Activated T-cell treated with anti-CD3 and anti-CD28 coated beads, Interleukin-2, amount 50 U/mL, for 48 hours (primary cell): ENCODE results near the gene CNPY1.
"Not testable (repeated sequence)": the region's sequence is repeated elsewhere in the genome, so short reads cannot be mapped to it uniquely, and the experiment has no call there.

Source experiments
- DNase-seq, 2 experiments: peaks; one replicate each; pipeline ENCODE4 v3.0.0-alpha.2; 2020

CNPY1 gene

DNA sequence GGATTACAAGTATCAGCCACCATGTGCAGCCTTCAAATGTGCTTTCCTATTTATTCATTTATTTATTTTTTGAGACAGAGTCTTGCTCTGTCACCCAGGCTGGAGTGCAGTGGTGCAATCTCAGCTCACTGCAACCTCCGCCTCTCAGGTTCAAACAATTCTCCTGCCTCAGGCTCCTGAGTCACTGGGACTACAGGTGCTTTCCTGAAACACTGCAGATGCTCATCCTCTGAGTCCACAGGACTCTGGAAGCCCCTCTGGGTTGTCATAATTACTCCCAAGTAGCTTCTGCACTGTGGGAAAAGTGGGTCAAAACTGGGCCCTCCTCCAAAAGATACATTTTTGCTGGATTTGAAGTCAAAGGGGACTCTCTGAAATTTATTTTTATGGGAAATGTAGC lies at the start of gene CNPY1:
Gene CNPY1 (minus strand): TSS at position 111 of the 400 bp plus-strand sequence. CDS start 630 bp downstream, outside the sequence.
- DNase-seq, result not testable (repeated sequence)

DNA sequence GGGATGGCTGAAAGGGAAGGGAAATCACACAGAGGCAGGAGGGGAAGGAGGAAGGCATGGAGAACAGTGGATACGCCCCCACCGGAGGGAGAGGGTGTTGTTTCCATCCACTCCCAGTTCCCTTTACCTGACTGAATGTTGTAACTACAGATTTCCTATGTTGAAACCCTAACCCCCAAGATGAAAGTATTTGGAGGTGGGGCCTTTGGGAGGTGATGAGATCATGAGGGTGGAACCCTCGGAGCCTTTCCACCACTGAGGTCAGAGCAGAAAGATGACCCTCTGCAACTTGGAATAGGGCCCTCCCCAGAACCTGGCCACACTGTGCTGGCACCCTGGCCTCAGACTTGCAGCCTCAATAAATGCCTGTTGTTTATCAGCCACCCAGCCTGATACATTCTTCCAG lies 48.6 kb upstream of the CNPY1 start:
- no peak for DNase-seq

DNA sequence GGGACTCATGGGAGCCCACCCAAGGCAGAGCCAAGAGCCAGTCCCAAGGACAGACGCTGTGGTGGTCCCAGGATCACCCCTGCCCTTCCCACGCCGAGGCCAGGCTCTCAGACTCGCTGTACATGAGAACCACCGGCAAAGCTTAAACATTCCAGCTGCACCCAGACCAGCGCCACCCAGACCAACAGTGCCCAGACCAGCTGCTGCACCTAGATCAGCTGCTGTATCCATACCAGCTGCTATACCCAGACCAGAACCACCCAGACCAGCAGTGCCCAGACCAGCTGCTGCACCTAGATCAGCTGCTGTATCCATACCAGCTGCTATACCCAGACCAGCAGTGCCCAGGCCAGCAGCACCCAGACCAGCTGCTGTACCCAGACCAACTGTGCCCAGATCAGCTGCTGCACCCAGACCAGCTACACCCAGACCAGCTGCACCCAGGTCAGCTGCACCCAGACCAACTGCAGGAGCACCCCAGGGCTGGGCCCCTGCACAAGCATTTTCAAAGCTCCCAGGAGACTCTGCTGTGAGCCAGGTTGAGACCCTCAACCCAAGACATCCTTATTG lies 47.9 kb upstream of the CNPY1 start:
- DNase-seq, result no peak

DNA sequence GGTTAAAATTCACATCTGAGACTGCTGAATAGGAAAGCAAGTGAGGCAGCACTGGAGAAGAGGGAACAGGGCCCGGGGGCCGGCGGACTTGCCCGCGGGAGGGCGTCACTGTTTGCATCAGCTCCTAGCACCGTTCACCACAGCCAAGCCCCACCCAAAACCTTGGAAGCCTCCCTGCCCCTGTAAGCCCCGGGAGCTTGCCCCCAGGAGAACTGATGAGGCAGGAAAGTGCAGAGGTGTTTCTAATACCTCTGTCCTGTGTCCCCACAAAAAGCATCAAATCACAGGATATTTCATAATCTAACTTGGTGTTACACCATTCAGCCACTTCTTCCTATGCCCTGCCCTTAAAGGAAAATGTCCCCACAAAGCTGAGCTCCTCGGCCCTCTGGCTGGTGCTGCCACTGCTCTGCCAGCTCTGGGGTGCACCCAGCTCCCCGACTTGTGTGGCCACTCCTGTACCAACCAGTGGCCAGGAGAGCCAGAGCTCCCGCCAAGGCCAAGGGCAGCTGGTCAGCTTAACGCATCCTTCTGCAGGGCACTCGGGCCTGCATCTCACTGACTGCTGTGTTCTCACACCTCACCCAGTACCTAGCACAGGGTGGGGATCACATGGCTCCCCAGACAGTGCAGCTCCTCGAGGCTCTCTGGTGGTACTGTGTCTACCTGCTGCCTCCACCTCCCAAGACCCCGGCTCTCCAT lies 47.3 kb upstream of the CNPY1 start:
- DNase-seq, result no peak

DNA sequence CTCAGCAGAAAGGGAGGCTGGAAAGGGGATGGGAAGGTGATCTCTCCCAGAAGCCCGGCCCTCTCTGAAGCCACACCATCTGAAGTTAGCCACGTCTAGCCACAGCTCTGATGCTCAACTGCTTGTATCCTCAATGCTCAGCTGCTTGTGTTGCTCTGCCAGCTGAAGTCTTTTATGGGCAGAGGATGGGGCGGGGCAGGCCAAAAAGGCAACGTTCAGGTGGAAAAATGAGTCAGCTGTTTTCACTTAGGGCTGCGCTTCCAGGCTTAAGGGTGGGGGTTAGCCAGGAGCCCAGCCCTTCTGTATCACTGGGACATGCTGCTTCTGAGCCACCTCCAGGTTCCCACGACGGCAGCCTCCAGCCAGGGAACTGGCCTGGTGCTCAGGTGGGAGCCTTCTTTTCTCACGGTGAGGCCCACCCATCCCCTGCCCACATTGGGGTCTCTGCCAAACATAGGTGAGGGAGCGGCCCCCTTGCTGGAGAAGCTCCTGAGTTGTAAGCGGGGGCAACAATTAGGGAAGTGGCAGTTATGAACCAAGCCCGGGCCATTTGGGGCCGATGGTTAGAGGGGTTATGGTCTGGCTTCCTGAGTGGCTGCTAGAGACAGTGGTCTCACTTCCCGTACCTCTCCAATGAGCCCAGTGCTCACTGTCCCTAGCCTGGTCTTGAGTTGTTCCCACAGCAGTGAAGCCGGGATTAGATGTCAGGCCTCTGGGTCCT lies 44.9 kb upstream of the CNPY1 start:
- DNase-seq, result no peak

DNA sequence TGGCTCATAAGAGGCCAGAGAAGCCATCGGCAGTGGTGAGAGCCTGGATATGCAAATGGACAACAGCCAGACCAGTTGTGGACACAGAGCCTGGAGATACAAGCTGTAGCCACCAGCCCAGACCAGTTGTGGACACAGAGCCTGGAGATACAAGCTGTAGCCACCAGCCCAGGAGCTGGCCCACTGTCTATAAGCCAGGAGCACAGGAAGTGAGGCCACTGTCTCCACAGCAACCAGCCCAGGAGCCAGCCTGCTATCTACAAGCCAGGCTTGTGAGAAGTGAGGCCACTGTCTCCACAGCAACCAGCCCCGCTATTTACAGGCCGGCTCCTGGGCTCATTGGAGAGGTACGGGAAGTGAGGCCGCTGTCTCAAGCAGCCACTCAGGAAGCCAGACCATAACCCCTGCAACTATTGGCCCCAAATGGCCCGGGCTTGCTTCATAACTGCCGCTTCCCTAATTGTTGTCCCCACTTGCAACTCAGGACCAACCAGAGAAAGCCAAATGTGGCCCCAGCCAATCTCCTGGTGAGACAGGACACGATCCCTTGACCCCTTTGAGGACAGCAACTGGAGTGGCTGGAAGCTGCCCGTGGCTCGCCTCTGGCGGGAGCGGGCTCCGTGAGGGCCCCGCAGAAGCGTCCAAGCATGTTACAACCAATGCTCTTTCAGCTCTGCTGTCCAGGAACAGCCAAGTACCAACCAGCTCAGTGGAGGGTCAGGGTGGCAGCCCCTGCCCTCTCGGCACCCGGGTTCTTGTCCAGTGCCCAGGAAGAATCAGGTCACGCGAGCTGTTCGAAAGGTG lies 44.1 kb upstream of the CNPY1 start:
- no peak for DNase-seq

DNA sequence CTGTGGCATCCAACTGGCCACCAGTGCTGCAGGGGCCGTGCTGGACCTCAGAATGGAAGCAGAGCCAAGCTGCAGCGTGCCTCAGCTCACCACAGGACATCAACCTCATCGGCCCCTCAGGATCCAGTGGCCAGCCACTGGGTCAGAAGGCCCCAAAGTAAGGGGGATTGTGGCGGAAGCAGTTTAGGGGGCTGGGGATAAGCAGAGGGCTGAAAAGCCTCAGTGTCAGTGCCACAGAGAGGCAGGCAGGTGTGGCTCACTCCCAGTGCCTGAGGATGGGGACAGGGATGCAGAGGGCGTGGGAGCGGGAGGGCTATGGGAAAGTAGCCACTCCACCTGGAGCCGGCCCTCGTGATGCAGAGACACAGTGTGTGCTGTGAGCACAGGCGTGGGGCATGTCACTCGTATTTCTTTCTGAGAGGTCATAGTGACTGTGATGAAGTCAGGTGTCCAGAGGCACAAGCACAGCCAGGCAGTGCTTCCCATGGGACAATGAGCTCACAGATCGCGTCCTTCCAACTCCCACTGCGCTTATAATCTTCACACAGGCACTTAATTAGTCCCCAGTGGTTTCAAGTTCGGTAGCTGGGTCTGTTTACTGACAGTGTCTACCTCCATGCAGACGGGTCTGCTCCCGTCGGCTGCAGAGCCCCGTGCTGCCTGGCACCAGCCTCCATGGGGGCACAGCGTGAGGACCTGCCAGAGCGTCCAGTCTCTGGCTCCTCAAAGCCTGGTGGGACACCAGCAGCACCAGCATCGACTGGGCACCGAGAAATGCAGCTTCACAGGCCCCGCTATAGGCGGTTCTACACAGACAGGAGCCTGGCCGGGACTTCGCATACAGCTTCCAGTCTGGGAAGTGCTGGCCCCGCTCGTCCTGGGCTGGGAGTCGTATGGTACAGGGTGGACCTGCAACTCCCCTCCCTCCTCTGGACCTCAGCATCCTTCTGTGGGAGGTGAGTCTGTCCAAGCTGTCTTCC lies 42.9 kb upstream of the CNPY1 start:
- no peak for DNase-seq

DNA sequence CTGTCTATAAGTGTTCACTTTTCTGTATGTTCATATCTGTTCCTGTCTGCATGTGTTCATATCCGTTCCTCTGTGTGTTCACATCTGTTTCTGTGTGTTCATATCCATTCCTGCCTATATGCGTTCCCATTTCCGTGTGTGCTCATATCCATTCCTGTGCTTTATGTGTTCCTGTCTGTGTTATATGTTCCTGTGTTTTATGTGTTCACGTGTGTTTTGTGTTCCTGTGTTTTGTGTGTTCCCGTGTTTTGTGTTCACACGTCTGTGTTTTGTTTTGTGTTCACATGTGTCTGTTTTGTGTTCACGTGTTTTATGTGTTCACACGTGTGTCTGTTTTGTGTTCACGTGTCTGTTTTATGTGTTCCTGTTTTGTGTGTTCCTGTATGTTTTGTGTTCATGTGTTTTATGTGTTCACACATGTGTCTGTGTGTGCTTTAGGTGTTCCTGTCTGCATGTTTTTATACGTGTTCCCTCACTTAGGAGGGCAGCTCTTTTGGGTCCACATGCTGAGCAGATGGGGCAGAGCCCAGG lies 42.2 kb upstream of the CNPY1 start:
- DNase-seq, result no peak

DNA sequence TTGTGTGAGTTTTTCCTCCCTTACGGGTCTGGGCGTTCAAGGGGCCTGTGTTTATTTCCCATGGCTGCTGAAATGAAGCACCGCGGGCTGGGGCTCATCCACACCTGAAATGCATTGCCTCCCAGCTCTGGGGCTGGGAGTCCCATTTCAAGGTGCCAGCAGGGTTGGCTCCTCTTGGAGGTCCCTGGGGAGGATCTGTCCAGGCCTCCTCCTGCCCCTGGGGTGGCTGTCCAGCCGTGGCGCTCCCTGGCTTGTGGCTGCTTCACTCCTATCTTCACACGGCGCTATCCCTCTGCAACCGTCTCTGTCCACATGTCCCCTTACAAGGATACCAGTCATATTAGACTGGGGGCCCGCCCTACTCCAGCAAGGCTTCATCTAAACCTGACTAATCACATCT lies 41.1 kb upstream of the CNPY1 start:
- DNase-seq, result no peak

DNA sequence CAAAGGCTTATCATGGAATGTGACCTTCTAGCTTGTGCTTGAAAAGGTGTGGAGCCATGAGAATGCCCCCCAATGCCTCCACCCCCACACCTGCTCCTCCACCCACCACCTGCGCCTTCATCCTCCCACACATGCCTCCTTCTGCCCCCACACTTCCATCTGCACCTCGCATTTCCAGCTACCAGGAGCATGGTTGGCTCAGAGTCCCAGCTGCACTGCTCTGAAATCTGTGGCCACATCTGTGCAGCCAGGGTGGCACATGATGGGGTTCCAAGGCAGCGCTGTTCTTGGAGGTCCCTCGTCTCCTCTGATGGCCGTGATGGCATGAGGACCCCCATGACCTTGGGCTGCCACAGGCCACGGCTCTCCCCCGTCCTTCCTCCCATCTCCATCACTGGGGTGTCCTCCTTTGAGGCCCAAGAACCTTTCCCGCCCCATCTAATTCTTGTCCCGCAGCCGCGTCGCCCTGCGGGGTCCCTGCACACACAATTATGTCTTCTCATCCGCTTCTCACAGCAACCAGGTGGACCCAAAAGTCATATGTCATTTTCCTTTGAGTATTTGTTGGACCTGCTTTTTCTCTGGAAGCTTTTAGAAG lies 40.6 kb upstream of the CNPY1 start:
- DNase-seq, result no peak

DNA sequence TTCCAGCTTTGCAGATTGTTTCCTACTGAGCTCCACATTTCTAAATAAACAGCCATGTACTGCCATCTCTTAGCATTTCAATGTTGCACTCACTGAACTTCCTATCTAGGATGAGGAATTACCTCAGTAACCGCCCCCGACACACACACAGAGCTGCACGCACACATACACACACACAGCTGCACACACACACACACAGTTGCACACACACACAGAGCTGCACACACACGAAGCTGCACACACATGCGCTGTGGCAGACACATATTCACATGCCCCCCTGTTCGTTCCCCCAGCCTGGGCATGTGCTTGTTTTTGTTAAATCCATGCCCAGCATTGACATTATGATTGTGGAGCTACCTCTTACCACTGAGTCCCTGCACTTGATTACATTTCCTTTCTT lies 39.6 kb upstream of the CNPY1 start:
- DNase-seq, result no peak

DNA sequence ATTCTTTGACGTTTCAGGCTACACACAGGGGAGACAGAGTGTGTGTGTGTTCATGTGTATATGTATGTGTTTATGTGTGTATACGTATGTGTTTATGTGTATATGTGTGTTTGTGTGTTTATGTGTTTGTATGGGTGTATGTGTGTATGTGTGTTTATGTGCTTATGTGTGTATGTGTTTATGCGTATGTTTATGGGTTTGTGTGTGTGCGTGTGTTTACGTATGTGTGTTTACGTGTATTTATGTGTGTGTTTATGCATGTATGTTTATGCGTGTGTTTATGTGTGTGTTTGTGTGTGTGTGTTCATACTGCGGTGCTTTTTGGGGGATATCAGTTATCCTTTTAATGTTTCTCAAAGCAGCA lies 39.2 kb upstream of the CNPY1 start:
- DNase-seq, result no peak

DNA sequence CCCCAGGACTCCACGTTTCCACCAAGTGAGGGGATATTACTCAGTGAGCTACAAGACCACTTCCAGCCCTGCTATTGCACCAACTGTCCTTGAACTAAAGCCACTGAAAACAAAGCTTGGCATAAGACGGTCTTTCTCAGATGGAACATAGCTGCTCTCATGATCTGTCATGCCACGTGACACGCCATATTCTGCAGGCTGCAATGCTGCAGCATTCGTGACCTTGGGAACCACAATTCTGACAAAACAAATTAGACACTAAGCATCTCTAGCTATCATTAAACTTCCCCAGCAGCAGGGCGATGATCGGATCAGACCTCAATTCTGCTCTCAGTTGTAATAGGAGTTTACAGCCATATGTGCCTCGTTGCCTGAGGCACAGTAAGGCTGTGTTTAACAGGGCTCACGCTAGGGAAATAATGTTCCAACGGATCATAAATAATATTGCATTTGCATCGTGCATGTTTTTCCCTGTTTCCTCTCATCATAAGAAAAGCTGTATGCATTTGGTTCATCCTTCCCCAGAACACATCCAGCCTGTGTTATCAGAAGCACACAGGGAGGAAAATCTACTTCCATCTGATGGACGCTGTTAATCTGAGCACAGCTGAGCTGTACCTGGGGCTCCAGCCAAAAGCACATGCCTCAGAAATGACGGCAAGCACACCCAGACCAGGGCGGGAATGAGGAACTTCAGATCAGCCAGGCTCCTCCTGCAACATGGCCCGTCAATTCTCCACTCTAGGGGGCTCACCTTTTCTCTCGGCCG lies 38.6 kb upstream of the CNPY1 start:
- no peak for DNase-seq

DNA sequence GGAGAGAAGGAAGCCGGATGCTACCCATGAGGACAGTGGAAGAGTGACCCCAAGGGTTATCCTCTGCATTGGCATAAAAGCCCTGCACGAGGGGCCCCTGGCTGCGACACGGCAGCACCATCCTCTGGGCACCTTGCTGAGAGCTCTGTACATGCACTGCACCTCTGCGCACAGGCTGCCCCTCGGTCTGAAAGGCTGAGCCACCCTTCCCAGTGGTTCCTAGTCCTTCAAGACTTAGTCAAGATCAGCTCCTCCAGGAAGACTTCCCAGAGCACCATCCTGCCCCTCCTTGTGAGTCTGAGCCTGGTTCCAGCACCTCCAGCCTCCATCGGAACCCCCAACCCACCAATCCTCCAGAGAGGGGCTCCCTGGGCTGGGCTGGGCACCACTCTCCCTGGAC lies 37.9 kb upstream of the CNPY1 start:
- DNase-seq, result no peak

DNA sequence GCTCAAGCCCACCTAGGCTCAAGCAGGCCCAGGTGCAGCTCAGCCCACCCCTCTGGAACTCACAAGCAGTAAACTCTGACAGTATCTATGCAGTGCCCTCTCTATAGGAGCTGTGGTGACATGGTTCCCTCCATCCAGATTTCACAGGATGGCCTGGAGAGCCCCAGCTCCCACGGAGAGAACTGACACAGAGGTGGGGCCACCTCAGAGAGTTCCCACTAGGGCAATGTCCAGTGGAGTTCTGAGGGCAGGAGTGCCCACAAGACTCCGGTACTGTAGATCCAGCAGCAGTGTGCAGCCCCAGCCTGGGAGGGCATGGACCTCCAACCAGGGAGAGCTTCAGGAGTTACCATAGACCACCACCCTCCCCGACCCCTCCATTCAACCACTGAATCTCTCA lies 37.3 kb upstream of the CNPY1 start:
- DNase-seq, result no peak

DNA sequence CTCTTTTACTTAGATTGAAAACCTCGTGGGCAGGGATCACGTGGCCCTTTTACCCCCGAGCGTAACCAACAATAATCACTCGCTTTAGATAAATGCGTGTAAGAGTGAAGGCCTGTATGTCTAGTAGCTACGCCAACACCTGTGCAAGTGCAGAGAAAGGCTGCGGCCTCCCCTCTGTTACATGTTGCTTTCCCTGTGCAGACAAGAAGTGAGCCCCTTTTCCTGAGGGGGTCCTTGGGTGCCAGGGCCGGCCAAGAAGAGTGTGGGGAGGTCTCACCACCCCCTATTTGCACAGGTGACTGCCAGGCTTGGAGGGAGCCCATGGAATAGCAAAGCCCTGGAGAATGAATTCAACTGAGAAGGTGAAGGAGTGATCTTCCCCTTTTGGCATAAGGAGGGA lies 35.6 kb upstream of the CNPY1 start:
- DNase-seq, result no peak

DNA sequence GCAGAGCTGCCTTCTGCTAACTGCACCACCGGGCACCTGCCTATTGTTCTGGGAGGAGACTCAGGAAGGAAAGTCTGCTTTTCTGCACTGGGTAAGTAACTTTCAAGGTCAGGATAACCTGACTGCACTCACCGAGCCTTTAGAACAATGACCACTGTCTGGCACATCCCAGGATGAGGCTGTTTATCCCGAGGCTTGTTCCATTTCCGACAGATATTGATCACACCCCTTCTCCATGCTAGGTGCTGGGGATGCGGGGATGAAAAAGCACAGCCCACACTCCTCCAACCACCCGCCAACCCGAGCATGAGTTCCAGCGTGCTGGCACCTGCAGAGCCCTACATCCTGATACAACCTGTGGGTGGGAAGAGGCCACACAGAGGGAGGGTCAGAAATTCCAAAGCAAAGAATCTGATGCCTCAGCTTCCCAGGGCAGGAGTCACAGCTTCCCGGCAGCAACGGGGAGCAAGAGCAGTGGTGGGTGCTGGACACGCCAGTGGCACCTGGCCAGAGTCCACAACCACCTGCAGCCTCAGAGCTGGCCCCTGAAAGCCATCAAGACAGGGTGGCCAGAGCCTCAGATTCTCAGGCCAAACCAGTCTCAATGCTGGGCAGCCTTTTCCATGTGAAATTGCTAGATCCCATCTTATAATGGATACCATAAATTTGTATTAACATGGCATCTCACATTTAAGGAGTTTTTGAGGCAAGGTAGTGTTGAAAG lies 34.9 kb upstream of the CNPY1 start:
- no peak for DNase-seq

DNA sequence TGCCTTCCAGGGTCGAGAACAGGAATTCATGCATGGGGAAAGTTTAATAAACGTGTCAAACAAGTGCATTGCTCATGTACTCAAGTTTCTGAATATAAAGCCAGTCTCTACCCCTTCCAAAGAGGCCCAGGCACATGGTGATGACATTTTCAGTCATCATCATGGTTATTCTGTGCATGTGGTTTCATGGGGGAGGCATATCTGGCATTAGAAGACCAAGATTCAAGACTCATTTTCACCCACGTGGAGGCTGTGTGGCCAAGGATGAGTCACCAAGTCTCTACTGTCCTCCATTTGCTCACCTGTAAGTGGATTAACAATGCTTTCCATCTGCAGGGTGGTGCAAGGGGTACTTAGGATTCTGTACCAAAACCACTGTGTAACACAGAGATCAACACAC lies 34.0 kb upstream of the CNPY1 start:
- DNase-seq, result peak; percentile 63 to 68

DNA sequence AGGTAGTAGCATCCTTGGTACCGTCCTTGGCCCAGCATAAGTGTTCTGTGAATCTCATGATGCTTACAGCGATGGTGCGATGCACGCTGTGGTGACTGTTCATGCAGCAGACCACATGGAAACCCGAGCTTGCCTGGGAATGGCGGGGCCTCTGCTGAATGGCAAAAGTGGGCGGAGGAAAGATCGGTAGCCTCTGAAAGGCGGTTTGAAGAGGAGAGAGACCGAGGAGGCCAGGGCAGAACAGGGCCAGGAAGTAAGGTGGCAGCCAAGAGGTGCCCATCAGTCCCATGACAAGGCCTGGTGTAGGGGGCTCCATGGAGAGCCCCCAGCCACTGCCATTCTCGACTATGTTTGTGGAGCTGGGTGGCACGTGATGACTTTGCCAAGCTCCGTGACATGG lies 33.2 kb upstream of the CNPY1 start:
- DNase-seq, result no peak

DNA sequence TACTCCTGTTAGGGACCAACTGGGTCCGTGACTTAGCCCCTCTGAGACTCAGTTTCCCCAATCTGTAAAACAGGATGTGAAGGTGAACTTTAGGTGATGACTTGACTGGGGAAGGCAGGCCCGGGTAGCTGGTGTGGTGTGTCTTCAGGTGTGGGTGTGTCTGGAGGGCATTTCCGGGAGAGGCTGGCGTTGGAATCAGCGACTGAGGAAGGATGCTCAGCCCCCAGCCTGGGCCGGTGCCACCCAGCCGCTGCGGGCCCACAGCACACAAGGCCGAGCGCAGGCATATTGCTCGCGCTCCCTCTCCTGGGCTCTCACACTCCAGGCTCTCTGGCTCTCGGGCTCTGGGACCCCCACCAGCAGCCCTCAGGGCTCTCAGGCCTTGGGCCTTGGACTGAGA lies 31.7 kb upstream of the CNPY1 start:
- no peak for DNase-seq
